ENCODE measurements around the gene PXK.

PXK gene

DNA sequence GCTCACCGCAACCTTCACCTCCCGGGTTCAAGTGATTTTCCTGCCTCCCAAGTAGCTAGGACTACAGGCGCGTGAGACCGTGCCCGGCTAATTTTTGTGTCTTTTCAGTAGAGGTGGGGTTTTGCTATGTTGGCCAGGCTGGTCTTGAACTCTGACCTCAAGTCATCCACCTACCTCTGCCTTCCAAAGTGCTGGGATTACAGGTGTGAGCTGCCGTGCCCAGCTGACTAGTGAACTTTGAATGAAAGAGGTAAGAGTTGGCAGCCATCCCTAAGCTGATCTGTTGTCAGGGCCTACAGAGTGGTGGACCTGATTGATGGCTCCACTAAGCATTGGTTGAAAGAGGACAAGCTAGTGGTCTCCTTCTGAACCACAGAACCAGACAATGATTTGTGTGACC is 15.3 kb downstream of the PXK start:
- no peak for DNase-seq (ENCODE audit: low read depth in 2 of 2)

DNA sequence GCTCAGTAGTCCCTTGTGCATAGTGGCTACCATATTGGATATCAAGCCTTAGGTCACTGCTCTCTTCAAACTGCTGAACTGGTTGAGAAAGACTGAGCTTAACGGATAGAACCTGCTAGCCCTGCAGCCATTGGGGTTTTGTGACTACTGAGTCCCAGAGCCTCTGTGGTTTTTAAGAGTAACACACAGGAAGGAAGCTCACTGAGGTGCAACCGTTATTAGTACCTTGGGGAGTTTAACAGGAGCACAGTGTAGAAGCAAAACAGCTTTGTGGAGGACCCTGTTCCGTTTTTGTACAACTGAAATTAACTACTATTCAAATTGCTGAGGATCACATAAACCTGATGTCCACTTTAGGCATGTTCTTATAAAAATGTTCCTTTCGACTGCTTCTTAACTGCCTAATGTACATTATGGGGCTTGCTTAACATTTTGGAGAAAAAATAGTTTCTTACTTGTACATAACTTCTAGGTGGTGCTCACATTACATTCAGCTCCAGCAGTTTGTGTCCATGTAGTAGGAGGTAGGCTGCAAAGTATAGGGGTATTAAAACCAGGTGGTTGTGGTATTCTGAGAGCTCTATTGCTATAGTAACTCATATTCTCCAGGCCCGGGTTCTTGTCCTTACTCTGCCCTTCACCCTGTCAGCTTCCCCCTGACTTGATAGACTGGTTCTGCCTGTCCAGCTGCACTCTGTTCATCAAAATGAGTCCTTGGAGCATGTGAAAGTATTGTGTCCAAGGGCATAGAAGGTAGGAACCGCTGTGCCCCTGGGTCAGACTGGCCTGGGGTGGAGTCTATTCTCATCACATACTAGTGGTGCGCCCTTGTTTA is 17.3 kb downstream of the PXK start:
- DNase-seq (ENCODE audit: low read depth in 2 of 2), result no peak

DNA sequence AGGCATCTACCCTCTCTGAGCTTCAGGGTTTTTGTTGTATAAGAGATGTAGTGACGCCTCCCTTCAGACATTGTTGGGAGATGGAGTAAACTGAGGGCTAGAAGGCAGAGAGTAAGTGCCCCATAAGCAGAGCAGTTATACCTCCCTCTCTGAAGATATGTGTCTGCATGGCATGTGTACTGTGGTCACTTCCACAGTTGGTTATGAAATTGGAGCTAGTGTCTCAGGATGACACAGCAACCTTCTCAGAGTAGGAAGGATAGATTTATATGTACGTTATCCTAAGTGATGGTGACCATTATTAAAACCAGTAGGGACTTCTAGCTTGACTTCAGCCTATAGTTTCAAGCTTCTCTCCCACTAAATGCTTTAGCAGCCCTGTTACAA is 17.9 kb downstream of the PXK start:
- DNase-seq (ENCODE audit: low read depth in 2 of 2), result no peak

DNA sequence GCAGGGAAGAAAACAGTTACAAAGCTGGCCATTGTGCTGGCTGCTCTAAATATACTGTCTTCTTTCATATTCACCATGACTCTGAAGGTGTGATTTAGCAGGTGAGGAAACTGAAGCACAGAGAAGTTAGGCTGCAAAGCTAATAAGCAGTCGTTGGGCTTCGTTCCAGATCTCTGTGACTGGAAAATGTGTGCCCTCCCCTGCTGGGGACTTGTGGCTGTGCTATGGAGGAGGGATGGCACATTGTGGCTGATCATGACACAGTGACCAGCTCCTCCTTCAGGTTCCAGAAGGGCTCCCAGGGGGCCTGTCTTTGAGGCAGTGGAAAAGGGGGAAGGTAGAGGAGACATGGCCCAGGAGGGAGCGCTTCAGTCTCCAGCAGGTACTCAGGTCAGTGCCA is 19.2 kb downstream of the PXK start:
- DNase-seq (ENCODE audit: low read depth in 2 of 2), result no peak

DNA sequence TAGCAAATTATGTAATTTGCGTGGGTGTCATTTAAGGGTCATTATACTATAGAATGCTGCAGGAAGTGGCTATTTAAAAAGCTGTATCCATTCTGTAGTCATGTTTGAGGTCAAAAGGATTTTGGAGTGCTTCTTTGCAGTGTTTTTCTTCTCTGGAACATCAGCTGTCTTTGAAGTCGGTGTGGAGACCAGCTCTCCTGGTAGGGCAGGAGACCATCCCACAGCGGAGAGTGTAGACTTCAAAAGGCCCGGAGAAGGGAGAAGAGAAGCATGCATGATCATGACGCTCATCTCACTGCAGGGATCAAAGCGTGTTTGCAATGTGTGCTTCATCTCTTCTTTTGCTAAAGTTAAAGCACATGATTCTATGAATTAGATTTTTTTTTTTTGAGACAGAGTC is 19.9 kb downstream of the PXK start:
- no peak for DNase-seq (ENCODE audit: low read depth in 2 of 2)

DNA sequence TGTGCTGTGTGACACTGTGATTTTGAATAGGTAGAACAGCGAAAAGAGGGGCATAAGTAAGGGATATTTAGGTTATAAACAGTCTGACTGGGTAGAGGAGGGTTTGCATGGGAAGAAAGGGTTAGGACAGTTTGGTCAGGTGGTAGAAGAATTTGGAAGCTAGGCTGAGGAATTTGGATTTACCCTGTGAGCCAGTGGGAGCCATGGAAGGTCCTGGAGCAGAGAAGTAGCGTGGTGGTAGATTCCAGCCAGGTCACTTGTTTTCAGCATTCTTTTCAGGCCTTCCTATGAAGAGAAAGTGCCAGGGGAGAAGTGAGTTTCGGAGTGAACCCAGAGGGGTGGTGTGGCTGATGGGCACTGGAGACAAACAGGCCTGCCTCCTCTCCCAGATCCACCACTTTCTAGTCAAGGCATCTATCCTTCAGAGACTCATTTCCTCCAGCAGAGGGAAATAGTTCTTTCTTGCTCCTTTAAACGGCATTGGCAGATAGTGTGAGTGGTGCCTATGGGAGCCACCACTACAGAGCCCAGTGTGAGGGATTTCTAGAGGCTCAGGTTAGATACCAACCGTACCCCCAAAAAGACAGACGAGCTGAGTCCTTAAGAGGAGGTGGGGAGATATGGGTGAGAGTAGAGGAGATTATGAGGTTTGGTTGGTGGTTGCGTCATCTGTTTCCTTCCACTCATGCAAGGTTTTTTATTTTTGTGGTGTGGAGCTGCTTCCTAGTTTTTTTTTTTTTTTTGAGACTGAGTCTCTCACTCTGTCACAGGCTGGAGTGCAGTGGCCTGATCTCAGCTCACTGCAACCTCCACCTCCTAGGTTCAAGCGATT is 21.2 kb downstream of the PXK start:
- no peak for DNase-seq (ENCODE audit: low read depth in 2 of 2)

DNA sequence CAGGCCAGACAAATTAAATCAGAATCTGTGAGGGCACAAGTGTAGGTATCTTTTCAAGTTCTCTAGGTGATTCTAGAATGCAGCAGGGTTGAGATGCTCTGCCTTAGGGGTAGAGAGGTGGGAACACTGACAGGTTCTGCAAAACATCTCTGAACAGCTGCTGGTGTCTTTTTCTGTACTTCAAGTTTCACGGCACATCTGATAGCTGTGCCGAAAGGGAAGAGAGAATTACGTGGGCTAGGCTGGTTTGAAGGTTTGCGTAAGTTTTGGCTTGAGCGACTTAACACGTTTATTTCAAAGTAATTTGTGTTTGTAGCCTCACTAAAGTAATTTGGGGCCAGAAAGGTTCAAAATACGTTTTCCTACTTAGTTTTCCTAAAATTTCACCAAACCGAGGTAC is 22.5 kb downstream of the PXK start:
- no peak for DNase-seq (ENCODE audit: low read depth in 2 of 2)

DNA sequence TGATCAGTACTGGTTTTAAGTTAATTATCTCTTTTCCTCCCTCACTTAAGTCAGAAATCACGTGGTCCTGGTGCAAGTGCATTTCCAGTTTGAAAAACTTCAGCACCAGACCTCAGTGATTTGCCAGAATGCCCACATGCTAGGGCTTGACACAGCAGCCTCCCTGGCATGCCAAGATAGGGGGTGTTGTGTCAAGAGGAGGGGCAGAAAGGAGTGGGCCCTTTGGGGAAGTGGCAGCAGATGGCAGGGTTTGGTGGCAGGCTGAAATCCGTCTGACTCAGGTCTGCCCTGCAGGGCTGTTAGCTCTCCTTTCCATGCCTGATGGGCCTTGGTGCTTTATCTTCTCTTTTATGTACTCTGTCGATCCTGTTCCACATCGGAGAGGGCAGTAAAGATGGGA is 23.4 kb downstream of the PXK start:
- no peak for DNase-seq (ENCODE audit: low read depth in 2 of 2)

DNA sequence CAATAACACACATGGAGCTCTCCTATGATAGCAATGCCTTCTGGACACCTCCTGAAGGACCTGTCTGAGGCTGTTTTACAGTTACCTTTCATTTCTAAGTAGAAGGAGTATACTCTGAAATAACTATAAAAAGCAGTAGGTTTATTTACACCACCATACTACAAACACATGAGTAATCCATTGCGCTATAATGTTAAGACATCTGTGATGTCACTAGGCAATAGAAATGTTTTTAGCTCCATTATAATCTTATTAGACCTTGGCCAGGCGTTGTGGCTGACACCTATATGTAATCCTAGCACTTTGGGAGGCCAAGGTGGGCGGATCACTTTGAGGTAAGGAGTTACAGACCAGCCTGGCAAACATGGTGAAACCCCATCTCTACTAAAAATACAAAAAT is 24.7 kb downstream of the PXK start:
- DNase-seq (ENCODE audit: low read depth in 2 of 2), result no peak

DNA sequence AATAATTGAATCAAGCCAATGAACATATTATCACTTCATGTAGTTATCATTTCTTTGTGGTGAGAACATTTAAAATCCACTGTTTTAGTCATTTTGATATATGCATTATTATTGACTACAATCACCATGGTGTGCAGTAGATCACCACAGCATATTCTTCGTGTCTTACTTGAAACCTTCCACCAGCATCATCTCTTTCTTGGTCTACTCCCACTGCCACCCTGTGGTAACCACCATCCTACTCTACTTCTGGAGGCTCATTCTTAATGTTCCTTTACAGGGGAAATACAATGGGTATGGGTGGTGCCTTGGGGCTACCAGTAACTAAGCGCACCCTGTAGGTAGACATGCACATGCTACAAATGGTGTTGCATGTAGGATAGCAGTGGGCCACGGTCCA is 25.4 kb downstream of the PXK start:
- no peak for DNase-seq (ENCODE audit: low read depth in 2 of 2)

DNA sequence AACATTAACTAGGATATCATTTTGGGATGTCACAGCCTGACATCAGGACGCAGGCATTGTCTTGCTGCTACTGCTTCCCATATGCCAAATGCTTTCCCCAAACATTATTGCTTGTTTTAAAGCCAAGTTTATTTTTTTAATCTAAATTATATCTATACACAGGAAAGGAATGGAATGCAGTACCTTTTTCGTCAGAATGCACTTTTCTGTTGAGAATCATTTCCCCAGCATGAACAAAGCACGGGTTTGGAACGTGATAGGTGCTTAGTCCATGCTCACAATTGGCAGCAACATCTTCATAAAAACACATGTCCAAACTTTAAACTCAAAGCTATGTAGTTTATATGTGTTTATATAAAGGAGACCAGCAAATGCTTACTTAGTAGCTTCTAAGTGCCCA is 26.1 kb downstream of the PXK start:
- no peak for DNase-seq (ENCODE audit: low read depth in 2 of 2)

DNA sequence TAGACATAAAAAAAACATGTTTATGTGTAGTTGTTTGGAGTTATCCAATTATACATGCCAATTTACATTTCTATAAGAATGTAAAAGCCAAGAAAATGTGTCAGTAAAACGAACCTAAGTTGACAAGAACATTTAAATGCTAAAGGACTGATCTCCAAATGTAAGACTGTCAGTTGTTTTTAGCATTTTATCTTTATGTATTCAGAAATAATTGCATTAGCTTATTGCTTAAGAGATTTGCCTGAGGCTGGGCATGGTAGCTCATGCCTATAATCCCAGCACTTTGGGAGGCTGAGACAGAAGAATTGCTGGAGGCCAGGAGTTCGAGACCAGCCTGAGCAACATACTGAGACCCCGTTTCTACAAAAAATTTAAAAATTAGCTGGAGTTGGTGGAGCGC is 26.9 kb downstream of the PXK start:
- DNase-seq (ENCODE audit: low read depth in 2 of 2), result no peak

DNA sequence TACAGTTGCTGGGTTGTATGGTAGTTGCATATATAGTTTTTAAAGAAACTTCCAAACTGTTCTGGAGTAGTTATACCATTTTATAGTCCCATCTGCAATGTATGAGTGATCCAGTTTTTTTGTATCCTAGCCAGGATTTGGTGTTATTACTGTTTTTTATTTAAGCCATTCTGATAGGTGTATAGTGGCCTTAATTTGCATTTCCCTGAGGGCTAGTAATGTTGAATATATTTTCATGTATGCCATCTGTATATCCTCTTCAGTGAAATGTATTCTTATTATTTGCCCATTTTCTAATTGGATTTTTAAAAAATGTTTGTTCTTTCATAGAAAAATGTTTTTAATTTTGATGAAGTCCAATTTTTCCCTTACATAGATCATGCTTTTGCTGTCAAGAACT is 29.2 kb downstream of the PXK start:
- DNase-seq (ENCODE audit: low read depth in 2 of 2), result no peak

DNA sequence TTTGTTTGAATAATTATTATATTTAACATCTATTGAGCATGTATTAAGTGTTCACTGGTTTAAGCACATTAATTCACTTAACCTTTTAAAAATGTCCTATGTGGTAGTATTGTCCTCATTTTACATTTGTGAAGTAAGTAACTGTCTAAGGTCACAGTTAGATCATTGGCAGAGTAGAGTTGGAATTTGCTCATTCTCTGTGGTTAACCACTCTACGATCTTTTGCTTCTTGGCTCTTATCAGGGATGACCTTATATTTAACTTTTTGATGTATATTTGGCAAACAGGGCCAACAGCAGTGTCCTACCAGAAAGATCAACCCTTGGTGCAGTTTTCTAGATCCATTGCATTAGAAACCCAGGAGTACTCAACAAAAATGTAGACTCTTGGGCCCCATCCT is 34.0 kb downstream of the PXK start:
- no peak for DNase-seq (ENCODE audit: low read depth in 2 of 2)

DNA sequence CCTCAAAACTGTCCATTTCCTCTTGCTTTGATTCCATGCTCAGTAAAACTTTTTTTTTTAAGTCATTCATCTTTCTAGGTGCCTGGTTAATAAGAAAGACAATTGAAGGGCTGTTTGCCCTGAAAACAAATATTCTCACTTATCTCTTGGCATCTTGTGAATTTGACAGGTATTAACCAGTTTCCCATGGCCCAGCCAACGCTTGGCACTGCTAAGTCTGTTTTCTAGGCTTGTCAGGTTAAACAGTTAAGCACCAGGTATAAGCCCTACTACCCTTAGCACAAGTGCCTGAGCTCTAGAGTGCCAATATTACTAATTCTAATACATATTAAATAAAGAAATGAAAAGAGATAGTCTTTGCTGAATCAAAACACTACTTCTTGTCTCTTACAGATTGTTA is 36.3 kb downstream of the PXK start:
- no peak for DNase-seq (ENCODE audit: low read depth in 2 of 2)

DNA sequence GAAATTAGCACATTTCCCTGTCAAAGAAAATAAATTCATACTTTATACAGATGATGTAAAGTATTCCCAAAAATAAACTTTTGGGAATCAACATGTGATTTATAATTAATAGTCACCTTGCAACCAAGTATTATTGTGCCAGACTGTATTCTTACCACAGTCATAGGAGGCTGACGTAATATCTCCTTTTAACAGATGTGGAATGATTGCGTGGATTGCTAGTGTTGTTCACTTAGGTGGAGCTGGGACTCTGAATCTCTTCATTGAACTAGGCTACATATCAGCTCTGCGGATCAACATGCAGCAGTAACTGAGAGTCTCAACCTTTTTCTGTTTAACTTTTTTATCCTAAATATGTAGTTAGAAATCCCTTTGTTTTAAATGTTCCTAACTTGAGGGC is 37.2 kb downstream of the PXK start:
- no peak for DNase-seq (ENCODE audit: low read depth in 2 of 2)

DNA sequence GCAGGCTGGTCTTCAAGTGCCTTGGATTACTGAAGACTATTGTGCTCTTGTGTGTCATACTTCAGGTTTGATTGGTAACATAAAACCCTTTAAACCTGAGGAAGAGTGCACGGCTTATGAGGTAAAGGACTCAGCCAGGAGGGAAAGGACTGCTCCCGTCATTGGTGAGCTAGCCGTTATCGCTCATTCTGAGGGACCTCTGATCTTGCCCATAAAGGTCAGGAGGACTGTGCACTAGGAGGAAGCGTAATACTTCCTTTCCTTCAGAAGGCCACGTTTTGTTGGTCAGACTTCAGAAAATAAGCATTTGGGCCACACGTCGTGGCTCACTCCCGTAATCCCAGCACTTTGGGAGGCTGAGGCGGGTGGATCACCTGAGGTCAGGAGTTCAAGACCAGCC is 37.7 kb downstream of the PXK start:
- DNase-seq (ENCODE audit: low read depth in 2 of 2), result no peak

DNA sequence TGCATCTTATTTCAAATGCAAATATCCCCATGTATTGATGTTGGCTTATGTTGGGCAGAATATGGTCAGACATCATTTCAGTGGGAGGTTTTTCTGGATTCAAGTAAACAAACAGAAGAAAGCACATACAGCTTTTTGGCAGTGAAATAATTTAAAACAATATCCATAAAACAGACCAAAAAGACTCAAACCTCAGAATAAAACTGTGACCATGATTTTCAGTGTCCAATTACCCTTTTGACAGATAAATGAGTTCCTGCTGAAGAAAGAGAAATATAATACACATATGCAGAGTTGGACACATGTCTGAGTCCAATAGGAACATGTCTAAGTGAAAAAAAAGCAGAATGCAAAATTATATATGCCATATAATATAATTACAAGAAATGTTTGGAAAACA is 39.1 kb downstream of the PXK start:
- DNase-seq (ENCODE audit: low read depth in 2 of 2), result no peak

DNA sequence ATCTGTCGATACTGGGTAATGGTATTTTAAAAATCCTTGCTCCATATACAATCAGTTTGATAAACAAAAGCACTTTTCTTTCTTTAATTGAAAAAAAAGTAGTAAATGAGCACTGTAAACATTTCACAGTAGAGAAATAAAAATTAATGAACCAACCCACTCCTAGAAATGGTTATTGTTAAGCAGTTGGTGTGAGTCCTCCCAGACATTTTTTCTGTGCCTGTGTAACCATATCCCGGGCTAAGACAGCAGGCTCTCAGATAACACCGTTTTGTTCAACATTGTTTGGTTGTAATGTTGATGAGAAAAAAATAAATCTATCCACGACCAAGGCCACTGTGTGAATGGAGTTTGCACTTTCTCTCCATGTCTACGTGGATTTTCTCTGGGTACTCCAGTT is 42.6 kb downstream of the PXK start:
- no peak for DNase-seq (ENCODE audit: low read depth in 2 of 2)

DNA sequence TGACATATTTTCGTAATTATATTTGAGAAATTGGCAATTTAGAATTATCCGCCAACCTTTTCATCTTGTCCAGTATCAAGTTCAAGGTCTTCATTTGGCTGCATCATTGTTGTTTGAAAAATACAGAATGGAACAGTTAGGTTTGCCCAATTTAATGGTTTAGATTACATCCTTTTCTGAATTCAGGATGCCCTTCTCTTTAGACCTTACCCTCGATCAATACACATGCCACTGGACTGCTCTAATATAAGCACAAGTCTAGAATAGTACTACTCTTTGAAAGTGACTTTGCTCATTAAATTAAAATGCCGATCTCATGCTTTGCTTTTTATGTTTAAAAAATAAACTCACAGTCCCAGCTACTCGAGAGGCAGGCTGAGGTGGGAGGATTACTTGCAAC is 44.5 kb downstream of the PXK start:
- DNase-seq (ENCODE audit: low read depth in 2 of 2), result no peak

DNA sequence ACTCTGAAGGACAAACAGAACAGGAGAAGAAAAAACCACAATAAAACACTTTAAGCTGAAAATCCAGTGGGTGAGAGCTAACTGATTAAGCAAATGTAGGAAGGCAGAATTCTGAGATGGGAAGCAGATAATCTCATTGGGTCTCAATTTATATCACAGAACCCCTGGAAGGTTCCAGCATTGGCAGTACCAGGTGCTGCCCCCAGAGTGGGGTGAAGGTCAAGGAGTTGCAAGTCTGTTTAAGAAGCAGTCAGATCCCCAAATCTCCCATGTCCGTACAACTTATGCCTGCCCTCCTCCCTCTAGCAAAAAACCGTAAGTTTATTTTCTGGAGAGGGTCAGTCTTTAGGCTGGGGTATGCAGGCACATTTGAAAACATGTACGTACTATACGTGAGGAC is 45.1 kb downstream of the PXK start:
- DNase-seq (ENCODE audit: low read depth in 2 of 2), result no peak

DNA sequence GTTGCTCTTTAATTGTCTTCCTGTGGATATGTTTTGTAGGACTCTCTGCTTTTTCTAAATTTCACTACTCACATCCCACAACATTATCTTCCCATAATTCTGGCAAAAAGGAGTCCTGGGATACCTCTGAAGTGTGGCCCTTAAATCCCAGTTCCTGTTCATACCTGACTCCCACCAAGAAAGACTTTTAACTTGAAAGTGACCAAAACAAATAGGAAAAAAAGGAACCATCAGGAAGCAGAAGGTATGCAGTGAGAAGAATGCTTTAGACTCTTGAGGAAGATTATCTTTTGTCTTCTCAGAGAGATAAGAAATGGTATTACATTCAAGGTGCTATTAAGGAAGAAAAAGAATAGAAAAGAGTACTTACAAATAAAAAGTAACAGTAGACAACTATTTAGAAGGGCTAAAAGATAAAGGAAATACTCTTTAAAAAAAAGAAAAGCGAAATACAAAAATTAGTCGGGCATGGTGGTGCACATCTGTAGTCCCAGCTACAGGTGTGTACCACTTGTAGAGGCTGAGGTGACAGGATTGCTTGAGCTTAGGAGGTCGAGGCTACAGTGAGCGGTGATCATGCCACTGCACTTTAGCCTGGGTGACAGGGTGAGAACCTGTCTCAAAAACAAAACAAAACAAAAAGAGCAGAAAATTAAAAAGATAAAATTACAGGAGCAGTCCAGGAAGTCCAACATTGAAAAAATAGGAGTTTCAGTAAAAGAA is 46.8 kb downstream of the PXK start:
- DNase-seq (ENCODE audit: low read depth in 2 of 2), result no peak

DNA sequence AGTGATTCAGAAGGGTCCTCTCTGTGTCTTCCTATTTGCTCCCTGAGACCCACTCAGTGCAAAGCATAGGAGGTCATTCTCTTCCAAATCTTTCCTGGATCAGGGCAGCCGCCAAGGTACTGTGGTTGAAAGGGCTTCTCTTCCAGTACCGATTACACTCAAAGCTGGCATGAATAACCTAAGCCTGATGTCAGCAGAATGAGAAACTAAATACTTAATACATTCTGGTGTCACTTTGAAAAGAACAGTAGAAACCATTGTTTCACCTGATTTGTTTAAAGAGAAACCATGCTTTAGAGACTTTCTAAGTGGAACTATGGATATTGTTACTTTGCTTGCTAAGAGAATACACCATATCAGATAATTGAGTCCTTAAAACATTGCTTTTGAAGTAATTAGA is 50.8 kb downstream of the PXK start:
- no peak for DNase-seq (ENCODE audit: low read depth in 2 of 2)

Measured in stimulated activated CD8-positive, alpha-beta memory T cell treated with anti-CD3 and anti-CD28 coated beads, Interleukin-15, amount 100 ng/mL, for 48 hours (primary cell).